Trophoblast cell (in vitro differentiated cells and primary cell): Measurements from ENCODE around the gene SLC12A4.
"Not testable (repeated sequence)": the region's sequence is repeated elsewhere in the genome, so short reads cannot be mapped to it uniquely, and the experiment has no call there.

Experiments
- DNase-seq, 2 donors: peaks; one replicate each; pipeline ENCODE4 v3.0.0-alpha.2; 2016
- H2AFZ ChIP-seq: 2 replicates; pipeline ENCODE4 v1.6.1; 2013; ENCODE audit warnings: low read length, moderate library complexity, mild to moderate bottlenecking; ENCODE audit not compliant: insufficient read depth, poor library complexity
- H2AK5ac ChIP-seq: 2 replicates; pipeline ENCODE4 v1.6.1; 2013; ENCODE audit warnings: mild to moderate bottlenecking, low read length
- H2BK120ac ChIP-seq: 2 replicates; pipeline ENCODE4 v1.6.1; 2013; ENCODE audit warnings: low read length, mild to moderate bottlenecking, moderate library complexity; ENCODE audit not compliant: insufficient read depth, poor library complexity
- H2BK12ac ChIP-seq: 2 replicates; pipeline ENCODE4 v1.6.1; 2013; ENCODE audit warnings: mild to moderate bottlenecking, low read length, moderate library complexity
- H2BK5ac ChIP-seq: 2 replicates; pipeline ENCODE4 v1.6.1; 2013; ENCODE audit warnings: low read length, low read depth, moderate library complexity, mild to moderate bottlenecking; ENCODE audit not compliant: poor library complexity
- H3K14ac ChIP-seq: 2 replicates; pipeline ENCODE4 v1.6.1; 2013; ENCODE audit warnings: mild to moderate bottlenecking, low read length
- H3K18ac ChIP-seq: 2 replicates; pipeline ENCODE4 v1.6.1; 2013; ENCODE audit warnings: mild to moderate bottlenecking, low read length
- H3K23ac ChIP-seq: 2 replicates; pipeline ENCODE4 v1.6.1; 2013; ENCODE audit warnings: low read length
- H3K27ac ChIP-seq: 2 replicates; pipeline ENCODE4 v1.5.1; 2013; ENCODE audit warnings: low read depth, mild to moderate bottlenecking, inconsistent platforms, low read length, moderate library complexity
- H3K27me3 ChIP-seq: 2 replicates; pipeline ENCODE4 v1.6.1; 2013; ENCODE audit warnings: inconsistent platforms, mild to moderate bottlenecking, low read length, moderate library complexity; ENCODE audit not compliant: insufficient read depth
- H3K36me3 ChIP-seq, 2 experiments: 1 replicate in 1 of 2; 2 replicates in 1 of 2; pipeline ENCODE4 v1.6.1; 2013; ENCODE audit warnings: low read length in 2 of 2, mild to moderate bottlenecking in 2 of 2, moderate library complexity in 1 of 2; ENCODE audit not compliant: insufficient read depth in 2 of 2, control insufficient read depth in 1 of 2
- H3K4ac ChIP-seq: 2 replicates; pipeline ENCODE4 v1.6.1; 2013; ENCODE audit warnings: low read depth, mild to moderate bottlenecking, low read length, moderate library complexity
- H3K4me1 ChIP-seq, 2 experiments: 1 replicate in 1 of 2; 2 replicates in 1 of 2; pipeline ENCODE4 v1.6.1; 2013; ENCODE audit warnings: low read length in 2 of 2, mild to moderate bottlenecking in 2 of 2, moderate library complexity in 1 of 2; ENCODE audit not compliant: insufficient read depth in 2 of 2, control insufficient read depth in 1 of 2
- H3K4me2 ChIP-seq: 2 replicates; pipeline ENCODE4 v1.6.1; 2013; ENCODE audit warnings: inconsistent platforms, mild to moderate bottlenecking, low read length, moderate library complexity
- H3K4me3 ChIP-seq: 2 replicates; pipeline ENCODE4 v1.5.1; 2013; ENCODE audit warnings: mild to moderate bottlenecking, low read depth, low read length, inconsistent platforms
- H3K79me1 ChIP-seq: one replicate; pipeline ENCODE4 v1.6.1; 2013; ENCODE audit warnings: low read length
- H3K79me2 ChIP-seq: 2 replicates; pipeline ENCODE4 v1.6.1; 2013; ENCODE audit warnings: low read length, mild to moderate bottlenecking; ENCODE audit not compliant: control insufficient read depth, insufficient read depth, poor library complexity
- H3K9ac ChIP-seq: 2 replicates; pipeline ENCODE4 v1.6.1; 2013; ENCODE audit warnings: mild to moderate bottlenecking, low read length
- H3K9me3 ChIP-seq: 2 replicates; pipeline ENCODE4 v1.6.1; 2013; ENCODE audit warnings: low read depth, mild to moderate bottlenecking, control low read depth, inconsistent platforms, low read length; ENCODE audit not compliant: insufficient read depth
- H4K12ac ChIP-seq: 2 replicates; pipeline ENCODE4 v1.6.1; 2013; ENCODE audit warnings: low read depth, mild to moderate bottlenecking, low read length, moderate library complexity
- H4K8ac ChIP-seq: 2 replicates; pipeline ENCODE4 v1.6.1; 2013; ENCODE audit warnings: low read depth, mild to moderate bottlenecking, low read length, moderate library complexity
- H4K91ac ChIP-seq: one replicate; pipeline ENCODE4 v1.6.1; 2013; ENCODE audit warnings: low read depth, mild to moderate bottlenecking, low read length, moderate library complexity
- WGBS: extraction: QIAGEN DNeasy Blood & Tissue Kit; methylation state at CpG from one replicate; pipeline ENCODE4 v1.1.7; 2013; ENCODE audit warnings: missing lambda C conversion rate; ENCODE audit not compliant: insufficient read length, insufficient coverage; ENCODE audit errors: extremely low coverage; 5-methylcytosine and 5-hydroxymethylcytosine counted together

SLC12A4 gene

DNA sequence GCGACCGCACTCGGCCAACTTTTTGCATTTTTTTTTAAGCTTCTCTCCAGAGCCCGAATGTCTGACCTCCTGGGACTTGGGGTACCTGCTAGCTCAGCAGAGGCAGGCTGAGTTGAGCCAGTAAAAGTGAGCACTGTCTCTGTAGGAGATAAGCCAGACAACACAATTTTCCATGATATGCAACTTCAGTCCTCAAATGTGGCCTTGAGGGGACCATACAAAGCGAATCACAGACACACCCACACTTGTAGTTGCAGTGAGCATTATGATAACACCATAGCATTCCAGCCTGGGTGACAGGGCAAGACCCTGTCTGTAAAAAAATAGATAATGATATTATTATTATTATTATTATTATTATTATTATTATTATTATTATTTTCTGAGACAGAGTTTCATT lies 28.2 kb upstream of the SLC12A4 start:
- Histone ChIP-seq H3K4me2 (no peak overlapping the region), H2BK5ac (no peak overlapping the region), H3K27me3 (no peaks in the 10 kb centered on the region), H3K79me2 (peaks cover 1% of the 10 kb centered on the region), H3K9ac (no peak overlapping the region), H4K91ac (no peak overlapping the region), H3K4me1 (peaks cover 5% of the 10 kb centered on the region in 2 experiments), H4K12ac (no peak overlapping the region), H4K8ac (no peak overlapping the region), H3K79me1 (peaks cover 2% of the 10 kb centered on the region), H3K23ac (no peak overlapping the region), H2AFZ (no peak overlapping the region), H2AK5ac (no peak overlapping the region), H3K14ac (no peak overlapping the region), H2BK120ac (no peak overlapping the region), H3K4me3 (no peak overlapping the region), H3K36me3 (no peaks in the 10 kb centered on the region), H2BK12ac (no peak overlapping the region), H3K27ac (no peak overlapping the region), H3K9me3 (no peaks in the 10 kb centered on the region), H3K4ac (no peak overlapping the region), H3K18ac (no peak overlapping the region)
- no CpG with 5 or more reads among the region's 5 CpGs for WGBS
- DNase-seq, result no peak

DNA sequence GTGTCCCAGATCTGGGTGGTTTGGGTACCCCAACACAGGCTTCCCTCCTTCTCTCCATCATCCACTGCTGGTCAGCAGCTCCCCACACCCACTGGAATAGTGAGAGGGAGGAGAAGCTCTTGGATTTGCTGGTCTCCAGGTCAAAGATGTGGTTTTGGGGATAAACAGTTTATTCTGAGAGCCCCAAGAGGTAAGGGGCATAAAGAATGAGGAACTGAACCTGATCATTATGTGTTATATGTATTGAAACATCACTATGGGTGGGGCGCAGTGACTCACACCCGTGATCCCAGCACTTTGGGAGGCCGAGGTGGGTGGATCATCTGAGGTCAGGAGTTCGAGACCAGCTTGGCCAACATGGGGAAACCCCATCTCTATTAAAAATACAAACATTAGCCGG lies 27.0 kb upstream of the SLC12A4 start:
- H3K27ac ChIP-seq, result no peak overlapping the region
- H3K18ac ChIP-seq, result no peak overlapping the region
- no peak overlapping the region for H2AFZ ChIP-seq
- no peak overlapping the region for H3K4ac ChIP-seq
- H3K23ac ChIP-seq, result no peak overlapping the region
- no peaks in the 10 kb centered on the region for H3K36me3 ChIP-seq
- no peaks in the 10 kb centered on the region for H3K9me3 ChIP-seq
- no peaks in the 10 kb centered on the region for H3K27me3 ChIP-seq
- H2BK120ac ChIP-seq, result no peak overlapping the region
- no peak overlapping the region for H4K91ac ChIP-seq
- no peak overlapping the region for H4K8ac ChIP-seq
- no peak overlapping the region for H4K12ac ChIP-seq
- no peak overlapping the region for H3K4me2 ChIP-seq
- no peak overlapping the region for H3K4me3 ChIP-seq
- WGBS, result no CpG with 5 or more reads among the region's 5 CpGs
- H3K79me2 ChIP-seq, result peaks cover 1% of the 10 kb centered on the region
- H2AK5ac ChIP-seq, result no peak overlapping the region
- DNase-seq, result no peak
- no peak overlapping the region for H2BK12ac ChIP-seq
- H3K79me1 ChIP-seq, result peaks cover 2% of the 10 kb centered on the region
- no peak overlapping the region for H3K9ac ChIP-seq
- peaks cover 3 to 5% of the 10 kb centered on the region in 2 experiments for H3K4me1 ChIP-seq
- H3K14ac ChIP-seq, result no peak overlapping the region
- no peak overlapping the region for H2BK5ac ChIP-seq

DNA sequence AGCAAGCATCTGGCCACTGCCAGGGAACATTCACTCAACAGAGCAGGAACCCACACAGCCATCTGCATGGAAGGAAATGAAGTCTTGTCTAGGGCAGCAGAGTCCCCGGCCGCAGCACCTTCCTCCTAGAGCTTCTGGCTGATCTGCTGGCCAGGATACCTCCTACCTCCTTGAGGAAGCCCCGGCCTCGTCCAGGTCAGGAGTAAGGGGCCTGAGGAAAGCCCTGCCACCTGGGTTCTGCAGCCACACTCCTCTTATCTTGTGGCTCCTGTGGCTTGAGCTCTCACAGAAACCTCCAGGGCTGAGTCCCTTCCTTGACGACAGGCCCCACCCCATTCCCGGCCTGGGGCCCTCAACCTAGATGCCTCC lies 25.6 kb upstream of the SLC12A4 start:
- Histone ChIP-seq H4K91ac (peak overlapping the region; percentile 60), H4K8ac (peak overlapping the region; percentile 82)
- H2BK120ac ChIP-seq, H2AFZ ChIP-seq, H3K4me1 ChIP-seq, H3K4me3 ChIP-seq, DNase-seq, H3K9me3 ChIP-seq, H2BK12ac ChIP-seq, H2AK5ac ChIP-seq, H3K27me3 ChIP-seq, H3K14ac ChIP-seq, H3K4me2 ChIP-seq, H3K9ac ChIP-seq, H3K4ac ChIP-seq, H4K12ac ChIP-seq, H3K36me3 ChIP-seq, H3K27ac ChIP-seq, H3K18ac ChIP-seq, H2BK5ac ChIP-seq, H3K79me1 ChIP-seq, H3K79me2 ChIP-seq, H3K23ac ChIP-seq: not testable (repeated sequence)
- no CpG with 5 or more reads among the region's 6 CpGs for WGBS

DNA sequence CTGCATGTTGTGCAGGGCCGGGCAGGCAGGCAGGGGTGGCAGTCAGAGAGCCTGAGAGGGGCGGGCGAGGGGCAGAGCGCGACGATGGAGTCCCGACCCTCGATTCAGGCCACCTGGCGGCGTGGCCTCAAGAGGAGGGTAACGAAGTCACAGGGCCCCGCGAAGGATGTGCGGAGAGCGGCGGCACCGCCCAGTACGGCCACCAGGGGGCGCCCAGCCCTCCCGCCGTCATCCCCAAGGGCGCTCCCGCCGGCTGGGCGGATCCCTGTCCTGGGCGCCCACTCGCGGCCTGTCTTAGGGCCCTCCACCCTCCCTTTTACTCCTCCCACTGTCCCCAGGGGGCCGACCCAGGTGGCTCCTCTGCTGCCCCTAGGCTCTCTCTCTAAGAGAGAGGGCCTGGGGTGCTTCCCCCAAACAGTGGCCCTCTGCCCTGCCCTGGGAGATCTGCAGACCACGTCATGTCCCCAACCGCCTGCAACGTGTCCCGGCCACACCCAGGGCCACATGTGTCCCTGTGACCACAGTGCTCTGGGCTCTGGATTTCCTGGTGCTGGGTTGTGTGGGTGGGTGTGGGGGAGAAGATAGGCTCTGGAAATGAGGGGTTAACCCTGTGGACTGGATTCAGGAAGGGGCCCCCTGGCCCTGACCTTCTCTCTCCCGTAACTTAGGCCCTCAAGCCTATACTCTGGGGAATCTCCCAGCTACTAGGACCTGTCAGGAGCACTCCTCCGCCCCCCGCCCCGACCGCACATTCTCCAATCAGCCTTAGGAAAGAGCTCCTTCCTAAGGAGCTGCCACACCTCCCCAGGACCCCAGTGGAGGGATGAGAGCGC lies 25.0 kb upstream of the SLC12A4 start:
- Histone ChIP-seq H2BK120ac (peak overlapping the region; percentile 26), H4K91ac (peak overlapping the region; percentile 60), H2AK5ac (peak overlapping the region; percentile 79), H2BK5ac (no peak overlapping the region), H3K79me1 (peaks cover 2% of the 10 kb centered on the region), H3K36me3 (no peaks in the 10 kb centered on the region), H3K4ac (no peak overlapping the region), H3K27me3 (no peaks in the 10 kb centered on the region), H3K79me2 (peaks cover 1% of the 10 kb centered on the region), H3K4me2 (peak overlapping the region; percentile 37), H3K14ac (peak overlapping the region; percentile 45), H2AFZ (peak overlapping the region; percentile 65), H3K9me3 (no peaks in the 10 kb centered on the region), H4K8ac (peak overlapping the region; percentile 82), H3K4me1 (peaks cover 3 to 5% of the 10 kb centered on the region in 2 experiments), H4K12ac (peak overlapping the region; percentile 61), H2BK12ac (no peak overlapping the region), H3K4me3 (no peak overlapping the region), H3K9ac (no peak overlapping the region), H3K23ac (no peak overlapping the region), H3K27ac (no peak overlapping the region), H3K18ac (no peak overlapping the region)
- DNase-seq, result peak; percentile 61 to 84
- no CpG with 5 or more reads among the region's 39 CpGs for WGBS
